Stomach smooth muscle (tissue), 2 donors: ENCODE data around the gene GPS2.
A peak's percentile ranks its signal among the peaks of the same experiment; 100 is the strongest.

Source experiments
- H3K27ac ChIP-seq: one replicate; pipeline ENCODE4 v1.7.0; 2013; ENCODE audit warnings: mild to moderate bottlenecking, low read length, inconsistent platforms
- H3K27me3 ChIP-seq, 2 donors: one replicate each; pipeline ENCODE4 v1.7.0; 2013; ENCODE audit warnings: low read length in 2 of 2; ENCODE audit not compliant: insufficient read depth in 2 of 2, control insufficient read depth in 1 of 2
- H3K36me3 ChIP-seq, 2 donors: one replicate each; pipeline ENCODE4 v1.7.0; 2013; ENCODE audit warnings: low read length in 2 of 2; ENCODE audit not compliant: control insufficient read depth in 2 of 2, insufficient read depth in 2 of 2
- H3K4me1 ChIP-seq: one replicate; pipeline ENCODE4 v1.7.0; 2013; ENCODE audit warnings: low read length; ENCODE audit not compliant: control insufficient read depth, insufficient read depth
- H3K4me3 ChIP-seq, 2 donors: one replicate each; pipeline ENCODE4 v1.7.0; 2013; ENCODE audit warnings: low read length in 2 of 2
- H3K9ac ChIP-seq, 2 donors: one replicate each; pipeline ENCODE4 v1.7.0; 2013; ENCODE audit warnings: low read length in 2 of 2, mild to moderate bottlenecking in 1 of 2
- H3K9me3 ChIP-seq, 2 donors: one replicate each; pipeline ENCODE4 v1.7.0; 2013; ENCODE audit warnings: low read length in 2 of 2; ENCODE audit not compliant: control insufficient read depth in 2 of 2
- donor health status: healthy.
- donor health status: Pancreatic carcinoma.

The GPS2 gene

GRCh38 chr17:7306911-7307685, 8.1 kb downstream of the GPS2 start, which contains the start of gene EIF5A:
EIF5A (plus strand) TSS chr17:7307628; CDS start chr17:7309636, 2,008 bp downstream.
- H3K4me3 ChIP-seq: peak within 1 kb of the TSS; percentile 84 to 96
- H3K9me3 ChIP-seq: no peaks in the 10 kb centered on the region
- no peaks in the 10 kb centered on the region for H3K27me3 ChIP-seq
- H3K4me1 ChIP-seq: peaks cover 20% of the 10 kb centered on the region
- peak within 1 kb of the TSS; percentile 89 to 98 for H3K9ac ChIP-seq
- peak within 1 kb of the TSS; percentile 95 for H3K27ac ChIP-seq
- peaks cover 19 to 24% of the 10 kb centered on the region in 2 donors for H3K36me3 ChIP-seq

GRCh38 chr17:7304179-7304578, 11.0 kb downstream of the GPS2 start:
- Histone ChIP-seq H3K9ac (no peak overlapping the region), H3K27ac (no peak overlapping the region), H3K4me3 (no peak overlapping the region), H3K4me1 (peaks cover 12% of the 10 kb centered on the region), H3K36me3 (no peaks in the 10 kb centered on the region), H3K9me3 (no peaks in the 10 kb centered on the region), H3K27me3 (no peaks in the 10 kb centered on the region)

GRCh38 chr17:7296189-7296861, 18.8 kb downstream of the GPS2 start:
- Histone ChIP-seq H3K4me1 (peaks cover 45% of the 10 kb centered on the region), H3K4me3 (peak overlapping the region in 1 of 2 donors; percentile 52), H3K36me3 (no peaks in the 10 kb centered on the region), H3K9me3 (no peaks in the 10 kb centered on the region), H3K27me3 (peaks cover 0 to 14% of the 10 kb centered on the region in 2 donors), H3K27ac (peak overlapping the region; percentile 55), H3K9ac (peak overlapping the region; percentile 38 to 58)

DNA sequence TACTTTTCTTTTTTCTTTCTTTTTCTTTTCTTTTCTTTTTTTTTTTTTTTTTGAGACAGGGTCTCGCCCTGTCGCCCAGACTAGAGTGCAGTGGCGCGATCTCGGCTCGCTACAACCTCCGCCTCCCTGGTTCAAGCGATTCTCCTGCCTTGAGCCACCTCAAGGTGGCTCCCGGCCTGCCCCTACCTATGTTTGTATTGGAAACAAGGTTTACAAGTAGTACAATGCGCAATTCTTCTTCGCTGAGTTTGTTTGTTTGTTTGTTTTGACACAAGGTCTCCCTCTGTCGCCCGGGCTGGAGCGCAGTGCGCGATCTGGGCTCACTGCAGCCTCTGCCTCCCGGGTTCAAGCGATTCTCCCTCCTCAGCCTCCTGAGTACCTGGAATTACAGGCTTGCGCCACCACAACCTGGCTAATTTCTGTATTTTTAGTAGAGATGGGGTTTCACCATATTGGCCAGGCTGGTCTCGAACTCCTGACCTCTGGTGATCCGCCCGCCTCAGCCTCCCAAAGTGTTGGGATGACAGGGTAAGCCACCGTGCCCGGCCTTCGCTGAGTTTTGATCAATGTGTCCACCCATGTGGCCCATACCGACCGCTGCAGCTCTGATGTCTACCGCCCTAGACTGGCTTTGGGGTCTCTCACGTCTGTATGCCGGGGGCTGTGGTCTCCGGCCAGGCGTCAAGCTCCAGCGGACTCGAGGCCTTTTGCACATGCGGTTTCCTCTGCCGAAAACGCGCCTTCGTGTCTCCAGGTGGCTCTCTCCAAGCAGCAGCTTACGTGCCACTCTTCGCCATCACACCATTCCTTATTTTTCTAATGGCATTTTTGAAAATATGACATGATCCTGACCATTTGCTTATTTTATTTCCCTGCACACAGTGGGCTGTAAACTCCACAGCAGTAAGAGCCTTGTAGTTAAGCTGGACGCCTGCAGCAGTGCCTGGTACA, 19.7 kb downstream of the GPS2 start:
- Histone ChIP-seq H3K27ac (peak overlapping the region; percentile 55), H3K4me1 (peaks cover 50% of the 10 kb centered on the region), H3K9me3 (no peaks in the 10 kb centered on the region), H3K9ac (peak overlapping the region in 1 of 2 donors; percentile 5), H3K4me3 (peak overlapping the region in 1 of 2 donors; percentile 52), H3K36me3 (no peaks in the 10 kb centered on the region), H3K27me3 (peaks cover 0 to 14% of the 10 kb centered on the region in 2 donors)

GRCh38 chr17:7294614-7295153, 20.5 kb downstream of the GPS2 start, which contains the start of gene YBX2:
YBX2 (minus strand) TSS chr17:7294639; CDS start chr17:7294500, 139 bp downstream.
- peak within 1 kb of the TSS in 1 of 2 donors; percentile 21 for H3K9ac ChIP-seq
- H3K9me3 ChIP-seq: no peaks in the 10 kb centered on the region
- peaks cover 0 to 14% of the 10 kb centered on the region in 2 donors for H3K27me3 ChIP-seq
- H3K4me1 ChIP-seq: peaks cover 55% of the 10 kb centered on the region
- H3K36me3 ChIP-seq: no peaks in the 10 kb centered on the region
- no peak within 1 kb of the TSS for H3K27ac ChIP-seq
- H3K4me3 ChIP-seq: peak within 1 kb of the TSS in 1 of 2 donors; percentile 54

DNA sequence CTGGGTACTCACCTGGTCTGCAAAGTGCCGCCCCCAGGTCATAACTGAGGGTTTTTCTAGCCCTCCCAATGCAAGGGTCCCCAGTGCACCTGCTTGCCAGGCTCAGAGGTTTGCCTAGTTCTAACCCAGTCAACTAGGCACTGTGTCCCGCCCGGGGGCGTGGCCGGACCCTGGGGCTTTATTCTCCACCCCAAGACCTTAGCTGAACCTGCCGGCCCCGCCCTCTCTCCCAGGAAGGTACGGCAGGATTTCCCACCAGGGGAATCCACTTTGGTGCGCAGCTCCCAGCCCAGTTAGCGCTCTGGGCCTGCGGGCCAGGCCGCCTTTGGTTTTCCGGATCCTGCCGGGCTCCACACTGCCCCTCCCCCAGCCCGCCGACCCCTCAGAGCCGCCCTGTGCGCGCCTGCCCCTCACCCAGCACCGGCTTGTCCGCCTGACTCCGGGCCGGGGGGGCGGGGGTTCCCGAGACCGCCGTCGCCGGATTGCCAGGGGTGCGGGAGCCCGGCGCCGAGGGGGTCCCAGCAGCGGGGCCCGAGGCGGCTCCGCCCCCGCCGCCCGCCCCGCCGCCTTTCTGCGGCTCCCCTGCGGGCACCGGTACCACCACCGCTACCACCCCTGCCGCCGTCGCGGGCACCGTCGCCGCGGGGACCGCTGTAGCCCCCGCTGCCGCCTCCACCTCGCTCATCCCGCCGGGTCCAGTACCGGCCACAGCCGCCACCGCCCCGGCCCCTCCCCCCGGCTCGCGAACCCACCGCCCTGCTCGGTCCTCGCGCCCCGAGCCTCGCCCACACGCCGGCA, 21.1 kb downstream of the GPS2 start:
- H3K4me3 ChIP-seq: peak overlapping the region in 1 of 2 donors; percentile 52
- no peak overlapping the region for H3K27ac ChIP-seq
- H3K27me3 ChIP-seq: peaks cover 0 to 14% of the 10 kb centered on the region in 2 donors
- H3K4me1 ChIP-seq: peaks cover 56% of the 10 kb centered on the region
- H3K9me3 ChIP-seq: no peaks in the 10 kb centered on the region
- H3K9ac ChIP-seq: peak overlapping the region in 1 of 2 donors; percentile 21
- no peaks in the 10 kb centered on the region for H3K36me3 ChIP-seq

DNA sequence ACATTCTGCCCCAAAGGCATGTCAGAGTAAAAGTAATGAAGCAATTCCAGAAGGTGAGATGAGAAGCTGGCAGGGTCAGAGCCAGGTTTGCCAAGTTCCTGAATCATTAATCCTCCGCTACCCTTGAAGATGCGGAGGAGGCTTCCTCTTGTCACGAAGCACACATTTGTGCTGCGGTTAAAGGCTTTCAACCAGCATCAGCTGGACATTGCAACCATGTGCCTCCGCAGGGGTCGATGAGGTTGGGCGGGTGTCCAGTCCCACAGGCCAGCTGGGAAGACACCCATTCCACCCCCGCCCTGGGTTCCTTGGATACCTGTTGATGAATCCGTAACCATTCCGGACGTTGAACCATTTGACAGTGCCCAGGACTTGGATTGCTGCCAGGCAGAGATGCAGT, 22.0 kb downstream of the GPS2 start:
- Histone ChIP-seq H3K27ac (peak overlapping the region; percentile 46), H3K4me3 (peak overlapping the region in 1 of 2 donors; percentile 15), H3K4me1 (peaks cover 56% of the 10 kb centered on the region), H3K36me3 (no peaks in the 10 kb centered on the region), H3K9me3 (no peaks in the 10 kb centered on the region), H3K9ac (peak overlapping the region in 1 of 2 donors; percentile 4), H3K27me3 (peaks cover 0 to 14% of the 10 kb centered on the region in 2 donors)

DNA sequence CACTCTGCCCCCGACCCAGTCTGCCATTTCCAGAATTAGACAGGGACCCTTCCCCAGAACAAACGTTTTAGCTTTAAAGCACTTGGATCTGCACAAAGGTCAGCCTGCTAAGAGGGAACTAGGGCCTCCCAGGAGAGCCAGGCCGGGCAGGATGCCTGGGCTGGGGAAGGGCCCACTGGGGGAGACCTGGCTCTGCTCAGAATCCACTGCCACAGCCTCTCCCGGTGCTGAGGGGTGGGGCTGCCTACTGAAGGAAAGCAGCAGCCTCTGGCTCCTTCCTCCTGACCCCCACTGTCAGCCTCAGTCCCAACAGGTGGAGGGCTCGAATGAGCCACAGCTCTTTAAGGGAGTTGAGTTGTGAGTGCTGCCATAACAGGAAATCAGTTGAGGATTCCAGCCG, 22.4 kb downstream of the GPS2 start:
- no peaks in the 10 kb centered on the region for H3K36me3 ChIP-seq
- H3K4me3 ChIP-seq: no peak overlapping the region
- H3K9ac ChIP-seq: peak overlapping the region in 1 of 2 donors; percentile 4
- peak overlapping the region; percentile 46 for H3K27ac ChIP-seq
- peaks cover 0 to 14% of the 10 kb centered on the region in 2 donors for H3K27me3 ChIP-seq
- H3K9me3 ChIP-seq: no peaks in the 10 kb centered on the region
- peaks cover 56% of the 10 kb centered on the region for H3K4me1 ChIP-seq

GRCh38 chr17:7292194-7292593, 23.0 kb downstream of the GPS2 start:
- peaks cover 0 to 14% of the 10 kb centered on the region in 2 donors for H3K27me3 ChIP-seq
- peak overlapping the region in 1 of 2 donors; percentile 13 for H3K9ac ChIP-seq
- H3K36me3 ChIP-seq: no peaks in the 10 kb centered on the region
- H3K4me3 ChIP-seq: no peak overlapping the region
- H3K4me1 ChIP-seq: peaks cover 56% of the 10 kb centered on the region
- no peaks in the 10 kb centered on the region for H3K9me3 ChIP-seq
- peak overlapping the region; percentile 46 for H3K27ac ChIP-seq
